Activated gamma-delta T cell treated with Interleukin-2 at 50 U/mL for 16 hours (primary cell): ENCODE results near the gene REC114.
"Not testable (repeated sequence)": the region's sequence is repeated elsewhere in the genome, so short reads cannot be mapped to it uniquely, and the experiment has no call there.

Source experiments
- DNase-seq: peaks from one replicate; pipeline ENCODE4 v3.0.0-alpha.2; 2020

The REC114 gene, protein sequence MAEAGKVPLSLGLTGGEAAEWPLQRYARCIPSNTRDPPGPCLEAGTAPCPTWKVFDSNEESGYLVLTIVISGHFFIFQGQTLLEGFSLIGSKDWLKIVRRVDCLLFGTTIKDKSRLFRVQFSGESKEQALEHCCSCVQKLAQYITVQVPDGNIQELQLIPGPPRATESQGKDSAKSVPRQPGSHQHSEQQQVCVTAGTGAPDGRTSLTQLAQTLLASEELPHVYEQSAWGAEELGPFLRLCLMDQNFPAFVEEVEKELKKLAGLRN

GRCh38 chr15:73442968-73443367, at the start of gene REC114:
Gene REC114, plus strand, starts transcription at chr15:73443164. Its CDS starts 22 bp downstream, at chr15:73443186.
- no peak for DNase-seq

- DNase-seq, result no peak
These were observed 49.6 kb upstream of the REC114 start for GRCh38 chr15:73393336-73393735.

- DNase-seq, result no peak
These were observed 48.2 kb upstream of the REC114 start for GRCh38 chr15:73394782-73395181.

GRCh38 chr15:73395671-73396070, 47.3 kb upstream of the REC114 start:
- DNase-seq, result no peak

- no peak for DNase-seq
These were observed 45.5 kb upstream of the REC114 start for GRCh38 chr15:73397461-73397860.

- DNase-seq, result no peak
These were observed 44.1 kb upstream of the REC114 start for GRCh38 chr15:73398861-73399260.

GRCh38 chr15:73400222-73400621, 42.7 kb upstream of the REC114 start:
- not testable (repeated sequence) for DNase-seq

GRCh38 chr15:73403171-73403570, 39.8 kb upstream of the REC114 start:
- DNase-seq, result no peak

DNA sequence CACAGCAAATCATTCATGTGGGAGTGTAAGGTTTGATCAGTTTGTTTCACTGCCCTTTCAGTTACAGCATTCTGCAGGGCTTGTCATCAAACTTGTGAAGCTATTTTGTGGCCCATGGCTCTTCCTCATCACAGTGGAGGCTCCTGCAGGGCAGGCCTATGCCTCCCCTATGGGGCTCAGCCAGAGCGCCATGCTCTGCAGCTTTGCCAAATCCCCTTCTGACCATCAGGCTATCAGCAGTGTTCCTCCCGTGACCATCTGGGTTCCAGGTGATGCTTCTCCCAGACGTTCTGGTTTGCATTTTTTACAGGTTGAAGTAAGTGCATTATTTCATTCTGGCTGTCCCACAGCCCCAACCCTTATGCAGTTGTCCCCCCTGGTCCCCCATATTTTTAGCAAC, 28.1 kb upstream of the REC114 start:
- DNase-seq, result no peak

- no peak for DNase-seq
These were observed 18.5 kb upstream of the REC114 start for GRCh38 chr15:73424506-73424905.

DNA sequence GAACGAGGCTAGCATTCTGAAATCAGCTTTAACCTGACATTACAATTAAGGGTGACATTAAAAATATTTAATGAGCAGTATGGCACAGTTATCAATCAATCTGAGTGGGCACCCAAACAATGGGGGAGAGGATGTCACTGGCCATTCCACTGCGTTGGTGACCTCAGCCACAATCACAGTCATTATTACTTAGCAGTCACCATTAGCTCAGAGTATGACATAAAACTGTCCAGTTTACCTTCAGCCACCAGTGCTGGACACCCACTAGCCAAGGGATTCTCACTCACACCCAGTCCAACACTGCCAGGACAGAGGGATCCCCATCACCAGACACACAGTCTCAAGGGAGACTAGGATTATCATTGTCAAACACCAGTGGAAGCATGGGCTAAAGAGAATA, 17.5 kb upstream of the REC114 start:
- no peak for DNase-seq

DNA sequence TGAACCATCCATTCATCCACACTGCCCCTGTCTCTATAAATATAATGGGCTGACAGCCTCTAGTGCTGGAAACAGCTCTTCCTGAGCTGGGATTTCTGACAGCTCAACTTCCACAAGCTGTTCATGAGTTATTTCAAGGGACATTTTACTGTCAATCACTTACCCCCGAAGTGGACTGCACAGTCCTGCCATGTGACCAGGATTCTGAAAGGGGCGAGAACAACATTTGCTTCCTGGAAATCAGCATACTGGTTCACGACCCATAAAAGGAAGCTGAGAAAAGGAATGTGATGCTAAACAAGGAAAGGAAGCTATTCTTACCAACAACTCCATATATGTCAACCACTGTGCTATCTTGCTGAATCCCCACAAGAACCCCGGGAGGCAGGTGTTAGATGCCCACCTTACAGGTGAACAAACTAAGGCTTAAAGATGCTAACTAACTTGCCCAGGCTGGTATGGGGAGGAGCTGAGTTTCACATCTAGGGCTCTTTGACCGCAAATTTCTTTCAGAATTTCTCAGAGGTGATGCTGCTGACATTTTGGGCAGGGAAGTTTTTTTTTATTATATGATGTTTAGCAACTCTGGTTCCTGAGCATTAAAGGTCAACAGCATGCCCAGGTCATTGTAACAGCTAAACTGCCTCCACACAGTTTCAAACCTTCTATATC, 16.5 kb upstream of the REC114 start:
- no peak for DNase-seq

- DNase-seq, result not testable (repeated sequence)
These were observed 11.6 kb upstream of the REC114 start for GRCh38 chr15:73431329-73431728.

DNA sequence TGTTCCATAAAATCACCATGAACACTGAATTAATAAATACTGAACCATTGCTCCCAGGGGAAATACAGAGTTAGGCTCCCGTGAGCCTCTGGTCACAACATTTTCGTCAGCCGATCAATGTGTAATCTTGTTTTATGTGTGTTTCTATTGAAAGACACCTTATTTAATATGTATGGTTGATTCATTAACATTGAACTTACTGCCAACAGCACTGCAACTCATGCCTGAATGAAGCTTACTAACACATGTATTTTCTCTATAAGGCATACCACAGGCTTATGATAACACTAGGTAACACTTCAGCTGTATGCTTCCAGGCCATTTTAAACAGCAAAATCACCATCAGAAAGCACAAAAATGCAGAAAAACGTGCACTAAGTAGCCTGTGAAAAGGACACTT, 9.1 kb upstream of the REC114 start:
- no peak for DNase-seq

- no peak for DNase-seq
These were observed 6.4 kb upstream of the REC114 start for GRCh38 chr15:73436613-73437012.

DNA sequence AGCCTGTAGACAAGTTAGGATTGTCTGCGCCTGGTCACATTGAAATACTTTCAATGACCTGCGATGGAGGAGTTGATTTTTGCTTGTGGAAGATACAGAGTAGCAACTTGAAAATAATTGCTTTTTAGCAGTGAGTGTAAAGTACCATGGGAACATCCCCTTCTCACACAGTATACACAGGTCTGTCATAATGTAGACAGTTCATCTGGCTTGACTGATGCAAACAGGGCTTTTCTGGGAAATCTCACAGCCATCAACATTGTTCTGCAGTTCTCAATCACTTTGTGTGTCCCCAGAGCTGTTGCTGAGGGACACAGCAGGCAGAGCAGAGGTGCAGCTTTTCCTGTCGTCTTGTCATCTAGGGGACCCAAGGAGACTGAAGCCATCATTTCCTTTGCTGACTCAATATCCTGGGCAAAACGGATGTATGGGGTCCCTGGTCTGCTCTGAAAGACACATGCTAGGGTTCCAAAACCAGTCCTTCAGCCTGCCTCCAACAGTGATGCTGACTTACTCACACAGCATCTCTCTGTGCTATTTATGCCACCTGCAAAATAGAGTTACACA, 5.3 kb upstream of the REC114 start:
- DNase-seq, result no peak

GRCh38 chr15:73438651-73439050, 4.3 kb upstream of the REC114 start:
- no peak for DNase-seq

DNA sequence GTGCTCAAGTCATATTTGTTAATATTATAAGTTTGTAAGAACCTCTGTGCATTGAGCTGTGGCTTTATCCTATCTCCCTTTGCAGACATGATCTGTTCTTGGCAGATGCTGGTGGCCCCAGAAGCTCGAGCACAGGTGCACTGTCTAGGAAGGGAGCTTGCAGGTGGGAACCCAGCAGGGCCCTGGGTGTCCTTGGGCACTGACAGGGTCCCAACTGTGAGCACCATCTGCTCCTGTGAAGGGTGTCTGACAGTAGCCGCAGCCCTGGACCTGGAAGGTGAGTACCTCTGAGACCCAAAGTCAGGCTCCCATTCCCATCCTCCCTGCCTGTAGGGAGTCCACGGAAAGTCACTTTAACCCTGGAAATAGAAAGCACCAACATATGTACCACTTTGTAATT, 2.4 kb upstream of the REC114 start:
- no peak for DNase-seq

DNA sequence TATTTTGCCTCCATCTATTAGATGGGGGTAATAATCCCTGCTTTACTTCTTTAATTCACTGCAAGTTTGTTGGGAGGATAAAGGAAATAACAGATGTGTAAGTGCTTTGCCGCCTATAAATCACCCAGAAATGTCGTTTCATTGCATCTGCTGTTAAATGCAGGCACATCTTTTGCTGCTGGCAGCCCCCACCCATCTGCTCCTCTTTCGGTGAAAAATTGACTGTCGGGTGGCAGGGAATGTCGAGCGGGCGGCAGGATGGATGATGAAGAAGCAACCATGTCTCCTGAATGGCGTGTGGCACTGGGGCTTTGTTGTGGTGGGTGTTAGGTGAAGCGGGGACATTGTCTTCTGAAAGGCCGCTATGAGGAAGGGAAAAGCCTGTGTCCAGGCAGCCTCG, 543 bp upstream of the REC114 start:
- no peak for DNase-seq

- not testable (repeated sequence) for DNase-seq
These were observed 4.5 kb downstream of the REC114 start for GRCh38 chr15:73447471-73447870.

DNA sequence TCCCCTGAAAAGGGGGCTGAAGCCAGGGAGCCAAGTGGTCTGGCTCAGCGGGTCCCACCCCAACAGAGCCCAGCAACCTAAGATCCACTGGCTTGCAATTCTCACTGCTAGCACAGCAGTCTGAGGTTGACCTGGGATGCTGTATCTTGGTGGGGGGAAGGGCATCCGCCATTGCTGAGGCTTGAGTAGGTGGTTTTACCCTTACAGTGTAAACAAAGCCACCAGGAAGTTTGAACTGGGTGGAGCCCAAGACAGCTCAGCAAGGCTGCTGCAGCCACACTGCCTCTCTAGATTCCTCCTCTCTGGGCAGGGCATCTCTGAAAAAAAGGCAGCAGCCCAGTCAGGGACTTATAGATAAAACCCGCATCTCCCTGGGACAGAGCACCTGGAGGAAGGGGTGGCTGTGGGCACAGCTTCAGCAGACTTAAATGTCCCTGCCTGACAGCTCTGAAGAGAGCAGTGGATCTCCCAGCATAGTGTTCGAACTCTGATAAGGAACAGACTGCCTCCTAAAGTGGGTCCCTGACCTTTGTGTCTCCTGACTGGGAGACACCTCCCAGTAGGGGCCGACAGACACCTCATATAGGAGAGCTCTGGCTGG, 5.3 kb downstream of the REC114 start:
- not testable (repeated sequence) for DNase-seq

- not testable (repeated sequence) for DNase-seq
These were observed 7.0 kb downstream of the REC114 start for GRCh38 chr15:73449980-73450379.

GRCh38 chr15:73454096-73454495, 11.1 kb downstream of the REC114 start:
- no peak for DNase-seq

DNA sequence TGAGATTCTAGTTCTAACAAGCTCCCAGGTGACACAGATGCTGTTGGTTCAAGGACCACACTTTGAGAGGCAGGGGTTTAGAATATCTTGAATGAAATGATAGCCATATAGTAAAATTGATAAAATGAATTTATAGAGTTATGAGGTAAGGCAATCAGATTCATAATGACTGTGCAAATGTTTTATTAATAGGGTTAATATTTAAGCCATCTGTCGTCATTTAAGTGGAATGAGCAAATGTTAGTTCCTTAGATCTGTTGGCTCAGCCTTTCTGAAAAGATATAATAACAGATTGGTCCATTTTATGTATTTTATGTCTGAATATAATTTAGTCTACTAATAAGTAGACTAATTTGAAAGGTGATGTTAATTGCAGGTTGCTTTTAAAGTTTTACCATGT, 12.9 kb downstream of the REC114 start:
- DNase-seq, result no peak
